ENCODE measurements around the gene APLF.

APLF gene

DNA sequence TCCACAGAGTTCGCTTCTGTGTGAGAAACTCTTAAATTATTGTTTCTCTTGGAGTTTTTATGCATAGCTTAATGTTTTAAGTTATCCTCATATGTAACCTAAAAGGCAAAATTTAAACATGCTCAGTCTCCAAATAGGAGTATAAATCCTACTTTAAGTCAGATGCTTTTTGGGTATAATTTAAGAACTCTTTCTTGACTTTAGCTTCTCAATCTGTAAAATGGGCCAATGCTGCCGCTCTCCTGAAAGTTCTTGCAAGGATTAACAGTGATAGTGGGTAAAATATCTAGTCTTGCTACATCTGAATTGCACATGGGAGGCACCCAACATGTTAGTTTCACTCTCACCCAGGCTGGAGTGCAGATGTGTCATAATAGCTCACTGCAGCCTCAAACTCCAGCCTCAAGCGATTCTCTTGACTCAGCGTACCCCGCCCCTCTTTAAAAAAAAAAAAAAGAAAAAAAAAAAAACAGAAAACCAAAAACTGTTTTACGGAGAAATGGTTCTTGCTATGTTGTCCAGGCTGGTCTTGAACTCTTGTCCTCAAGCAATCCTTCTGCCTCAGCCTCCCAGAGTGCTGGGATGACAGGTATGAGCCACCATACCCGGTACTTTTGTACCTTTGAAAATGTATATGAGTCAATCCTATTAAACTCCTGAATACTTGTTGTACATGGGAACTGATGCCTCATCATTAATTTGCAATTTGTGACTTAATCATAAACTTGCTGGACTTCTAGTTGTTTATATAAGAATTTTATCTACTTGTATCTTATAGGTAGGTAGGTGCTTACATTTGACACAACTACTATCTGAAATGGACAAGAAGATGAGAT is 2.1 kb upstream of the APLF start:
- TF ChIP-seq, protein P1, sequence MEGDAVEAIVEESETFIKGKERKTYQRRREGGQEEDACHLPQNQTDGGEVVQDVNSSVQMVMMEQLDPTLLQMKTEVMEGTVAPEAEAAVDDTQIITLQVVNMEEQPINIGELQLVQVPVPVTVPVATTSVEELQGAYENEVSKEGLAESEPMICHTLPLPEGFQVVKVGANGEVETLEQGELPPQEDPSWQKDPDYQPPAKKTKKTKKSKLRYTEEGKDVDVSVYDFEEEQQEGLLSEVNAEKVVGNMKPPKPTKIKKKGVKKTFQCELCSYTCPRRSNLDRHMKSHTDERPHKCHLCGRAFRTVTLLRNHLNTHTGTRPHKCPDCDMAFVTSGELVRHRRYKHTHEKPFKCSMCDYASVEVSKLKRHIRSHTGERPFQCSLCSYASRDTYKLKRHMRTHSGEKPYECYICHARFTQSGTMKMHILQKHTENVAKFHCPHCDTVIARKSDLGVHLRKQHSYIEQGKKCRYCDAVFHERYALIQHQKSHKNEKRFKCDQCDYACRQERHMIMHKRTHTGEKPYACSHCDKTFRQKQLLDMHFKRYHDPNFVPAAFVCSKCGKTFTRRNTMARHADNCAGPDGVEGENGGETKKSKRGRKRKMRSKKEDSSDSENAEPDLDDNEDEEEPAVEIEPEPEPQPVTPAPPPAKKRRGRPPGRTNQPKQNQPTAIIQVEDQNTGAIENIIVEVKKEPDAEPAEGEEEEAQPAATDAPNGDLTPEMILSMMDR (IDR thresholded peaks at IDR 0.05; ENCODE audit: low read depth, low read length, missing control alignments): no peak
- H3K4me3 ChIP-seq (ENCODE audit: low read depth, low read length): no peak overlapping the region
- no peak for DNase-seq (ENCODE audit: low read depth)

DNA sequence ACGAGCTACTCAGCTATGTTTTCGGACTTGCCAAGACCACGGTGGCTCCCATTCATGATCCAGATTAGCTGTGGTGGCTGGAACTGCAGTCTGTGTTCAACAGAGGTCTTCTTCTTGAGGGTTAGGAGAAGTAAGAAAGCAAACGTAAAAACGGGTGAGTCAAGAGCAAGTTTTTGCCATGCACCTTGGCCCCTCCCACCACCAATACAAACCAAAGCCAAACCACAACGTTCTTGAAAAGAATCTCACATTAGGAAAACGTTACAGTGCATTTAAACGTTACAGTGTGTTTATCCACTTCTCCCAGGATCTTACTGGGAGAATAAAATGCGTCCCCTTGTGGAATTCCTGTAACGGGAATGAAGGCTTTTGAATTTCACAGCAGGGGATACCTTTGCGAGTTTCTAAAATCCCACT is 1.0 kb upstream of the APLF start:
- TF ChIP-seq, protein P1 (IDR thresholded peaks at IDR 0.05; ENCODE audit: low read depth, low read length, missing control alignments): no peak
- peak overlapping the region; percentile 98 for H3K4me3 ChIP-seq (ENCODE audit: low read depth, low read length)
- no peak for DNase-seq (ENCODE audit: low read depth)

DNA sequence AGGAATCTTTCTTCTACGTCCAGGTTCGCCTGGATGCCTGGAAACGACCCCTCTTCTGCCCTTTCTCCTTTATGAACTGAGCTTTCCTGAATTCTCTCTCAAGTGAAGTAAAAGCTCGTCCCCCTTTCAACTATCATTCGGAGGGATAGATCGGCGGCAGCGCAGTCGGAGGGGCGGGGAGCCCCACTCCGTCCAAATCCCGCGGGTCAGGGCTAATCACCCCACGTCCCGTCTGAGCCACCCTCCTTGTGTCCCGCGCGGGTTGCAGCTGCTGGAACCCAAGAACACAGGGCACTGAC is 658 bp upstream of the APLF start:
- no peak for DNase-seq (ENCODE audit: low read depth)
- H3K4me3 ChIP-seq (ENCODE audit: low read depth, low read length): peak overlapping the region; percentile 98
- TF ChIP-seq, protein P1 (IDR thresholded peaks at IDR 0.05; ENCODE audit: low read depth, low read length, missing control alignments): no peak

GRCh38 chr2:68468801-68469200 is 1.4 kb downstream of the APLF start:
- H3K4me3 ChIP-seq (ENCODE audit: low read depth, low read length): peak overlapping the region; percentile 16; the same call in 1 of the 2 replicates
- TF ChIP-seq, protein P1 (IDR thresholded peaks at IDR 0.05; ENCODE audit: low read depth, low read length, missing control alignments): no peak
- DNase-seq (ENCODE audit: low read depth): no peak

GRCh38 chr2:68469935-68470334 is 2.5 kb downstream of the APLF start:
- TF ChIP-seq, protein P1 (IDR thresholded peaks at IDR 0.05; ENCODE audit: low read depth, low read length, missing control alignments): no peak
- no peak for DNase-seq (ENCODE audit: low read depth)
- H3K4me3 ChIP-seq (ENCODE audit: low read depth, low read length): no peak overlapping the region

DNA sequence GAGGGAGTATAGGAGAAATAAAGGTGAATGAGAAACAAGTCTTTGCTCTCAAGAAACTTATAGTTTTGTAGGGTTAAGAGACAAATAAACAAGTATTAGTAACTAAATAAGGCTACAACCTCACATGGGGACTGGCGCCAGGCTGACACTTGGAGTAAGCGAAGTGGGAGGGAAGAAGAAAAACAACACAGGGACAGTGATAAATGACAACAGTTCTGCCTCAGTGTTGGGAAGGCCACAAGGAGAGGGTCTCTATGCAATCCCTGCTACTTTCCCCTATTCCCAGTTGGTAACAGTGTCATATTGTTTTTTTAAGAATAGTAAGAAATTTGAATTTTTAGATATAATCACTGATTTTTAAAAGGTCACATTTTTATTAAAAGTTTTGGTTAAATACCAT is 4.0 kb downstream of the APLF start:
- TF ChIP-seq, protein P1 (IDR thresholded peaks at IDR 0.05; ENCODE audit: low read depth, low read length, missing control alignments): no peak
- no peak overlapping the region for H3K4me3 ChIP-seq (ENCODE audit: low read depth, low read length)
- DNase-seq (ENCODE audit: low read depth): no peak
